ENCODE results near the gene TBC1D4. TPM values are rescaled to one million over a fixed set of nuclear protein-coding genes. Genes with fewer than 3 reads are reported as not detected.

The TBC1D4 gene
- total RNA-seq, 2 donors from 2014 or later, result 14.9 to 20.3 TPM

DNA sequence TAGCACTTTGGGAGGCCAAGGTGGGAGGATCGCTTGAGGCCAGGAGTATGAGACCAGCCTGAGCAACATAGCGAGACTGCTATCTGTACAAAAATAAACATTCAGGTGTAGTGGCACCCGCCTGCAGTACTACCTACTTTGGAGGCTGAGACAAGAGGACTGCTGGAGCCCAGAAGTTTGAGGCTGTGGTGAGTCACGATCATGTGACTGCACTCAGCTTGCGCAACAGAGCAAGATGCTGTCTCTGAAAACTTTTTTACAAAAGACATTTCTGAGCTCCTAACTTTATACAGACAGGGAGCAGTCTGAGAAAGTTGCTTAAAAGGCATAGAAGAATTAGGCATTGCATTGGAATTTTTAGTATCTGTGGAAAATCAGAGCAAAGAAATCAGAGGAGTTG, 10.4 kb upstream of the TBC1D4 start:
- DNase-seq (ENCODE audit: low spot score), result no peak
- intact Hi-C loops (cut with DNase I), result no loop called here

DNA sequence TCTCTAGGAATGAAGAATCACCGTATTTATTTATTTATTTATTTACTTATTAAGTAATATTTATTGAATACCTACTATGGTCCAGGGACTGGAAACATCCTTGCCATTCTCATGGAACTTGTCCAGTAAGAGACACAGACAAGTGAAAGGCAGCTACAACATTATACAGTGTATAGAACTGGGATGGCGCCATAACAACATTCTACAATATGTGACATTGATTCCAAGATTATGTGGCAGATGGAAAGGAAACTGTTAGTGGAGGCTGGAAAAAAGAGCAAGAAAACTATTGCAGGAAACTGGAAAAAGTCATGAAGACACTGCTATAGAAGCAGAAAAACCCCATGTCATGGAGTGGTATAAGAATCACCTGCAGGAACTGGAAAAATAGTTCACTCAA, 9.4 kb upstream of the TBC1D4 start:
- no peak for DNase-seq (ENCODE audit: low spot score)
- intact Hi-C loops (cut with DNase I), result no loop called here

DNA sequence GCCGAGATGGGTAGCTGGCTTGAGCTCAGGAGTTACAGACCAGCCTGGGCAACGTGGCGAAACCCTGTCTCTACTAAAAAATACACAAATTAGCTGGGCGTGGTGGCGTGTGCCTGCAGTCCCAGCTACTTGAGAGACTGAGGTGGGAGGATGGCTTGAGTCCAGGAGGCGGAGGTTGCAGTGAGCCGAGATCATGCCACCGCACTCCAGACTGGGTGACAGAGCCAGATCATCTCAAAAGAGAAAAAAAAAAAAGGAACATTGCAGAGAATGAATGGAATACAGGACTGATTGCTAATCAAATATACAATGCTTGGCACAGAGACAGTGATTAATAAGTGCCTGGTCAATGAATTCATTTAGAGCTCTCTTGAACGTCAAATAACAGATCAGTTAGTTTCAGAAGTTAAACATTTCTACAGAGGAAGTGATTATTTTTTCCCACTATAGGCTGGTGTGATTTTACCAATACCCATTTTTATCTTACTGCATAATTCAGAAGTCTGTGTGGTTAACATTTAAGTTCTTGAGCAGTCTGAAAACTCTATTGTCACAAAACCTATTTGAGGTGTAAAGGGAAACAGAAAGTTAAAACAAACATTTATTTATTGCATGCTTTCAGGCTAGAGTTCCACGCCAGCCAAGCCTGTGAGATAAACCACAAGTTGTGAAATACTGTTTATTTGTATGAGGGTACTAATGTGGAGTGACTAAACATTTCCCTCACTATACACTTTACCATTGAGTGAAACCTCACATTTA, 7.7 kb upstream of the TBC1D4 start:
- intact Hi-C loops (cut with DNase I), result no loop called here
- DNase-seq (ENCODE audit: low spot score), result no peak

DNA sequence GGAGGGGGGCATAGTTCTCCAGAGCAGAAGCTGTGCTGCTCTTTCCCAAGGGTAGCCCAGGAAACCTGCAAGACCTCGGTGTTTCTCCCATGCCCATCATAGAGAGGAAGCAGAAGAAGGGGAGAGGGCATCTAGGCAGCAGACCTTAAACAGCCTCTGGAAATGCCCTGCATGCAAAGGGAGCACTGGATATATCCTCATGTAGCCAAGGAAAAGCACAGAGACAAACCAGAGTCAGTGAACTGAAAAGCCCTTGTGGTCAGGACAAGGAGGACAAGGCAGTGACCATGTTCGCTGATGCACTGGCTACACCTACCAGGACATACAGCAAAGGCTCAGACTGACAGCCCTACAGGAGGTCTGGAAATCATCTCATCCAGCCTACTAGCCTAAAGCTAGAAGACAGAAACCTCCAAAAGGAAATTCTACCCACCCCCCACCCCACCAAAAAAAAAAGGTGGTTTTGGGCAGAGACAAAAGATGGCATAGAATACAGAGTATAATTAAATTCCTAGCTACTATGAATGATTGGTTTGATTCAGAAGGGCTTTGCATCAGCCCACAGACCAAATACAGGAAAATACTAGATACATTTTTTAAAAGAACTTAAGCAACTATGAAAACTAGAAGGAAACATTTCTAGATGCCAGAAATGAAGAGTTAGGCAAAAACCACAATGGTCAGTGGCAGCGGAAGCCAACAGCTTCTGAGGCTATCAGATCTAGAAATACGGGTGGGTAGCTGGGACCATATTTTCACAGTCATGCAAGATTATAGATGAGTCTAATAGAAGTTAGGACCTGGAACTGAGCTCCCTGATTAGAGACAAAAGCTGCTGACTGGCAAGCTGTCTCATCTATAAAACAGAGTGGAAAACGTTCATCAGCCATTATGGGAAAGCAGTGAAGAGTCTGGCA, 4.4 kb upstream of the TBC1D4 start:
- intact Hi-C loops (cut with DNase I), result no loop called here
- DNase-seq (ENCODE audit: low spot score), result no peak

DNA sequence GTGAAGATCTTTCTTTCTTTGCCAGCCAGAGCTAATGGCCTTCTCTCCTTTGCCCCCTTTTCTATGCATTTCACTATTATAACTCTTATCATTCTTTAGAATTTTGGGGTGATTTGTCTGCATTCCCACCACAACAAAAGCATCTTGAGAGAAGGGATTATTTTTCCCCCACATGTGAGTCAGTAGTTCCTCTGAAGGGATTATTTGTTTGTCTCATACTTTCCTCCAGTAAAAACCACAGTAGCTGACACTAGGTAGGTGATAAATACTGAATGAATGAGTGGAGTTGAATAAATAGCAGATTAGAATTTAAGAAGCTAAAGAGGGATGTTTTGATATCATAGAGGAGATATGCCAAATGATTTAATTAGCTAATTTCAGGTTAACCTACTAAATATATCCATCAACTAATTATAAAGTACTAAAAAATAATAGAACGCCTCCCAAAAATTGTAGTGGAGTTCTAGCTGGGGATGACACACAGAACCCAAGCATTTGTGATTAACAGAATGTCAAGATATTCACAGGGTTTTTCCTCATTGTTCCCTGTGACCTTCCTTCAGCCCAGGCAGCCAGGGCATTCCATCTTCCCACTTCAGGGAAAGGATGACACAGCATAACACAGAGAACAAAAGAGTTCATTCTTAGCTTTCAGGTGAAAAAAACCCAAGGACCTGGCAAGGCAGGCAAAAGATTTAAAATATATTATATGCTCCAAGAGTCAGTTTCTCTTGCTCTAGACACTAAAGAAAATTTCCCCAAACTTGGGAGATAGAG, 3.5 kb upstream of the TBC1D4 start:
- intact Hi-C loops (cut with DNase I), result no loop called here
- DNase-seq (ENCODE audit: low spot score), result no peak

DNA sequence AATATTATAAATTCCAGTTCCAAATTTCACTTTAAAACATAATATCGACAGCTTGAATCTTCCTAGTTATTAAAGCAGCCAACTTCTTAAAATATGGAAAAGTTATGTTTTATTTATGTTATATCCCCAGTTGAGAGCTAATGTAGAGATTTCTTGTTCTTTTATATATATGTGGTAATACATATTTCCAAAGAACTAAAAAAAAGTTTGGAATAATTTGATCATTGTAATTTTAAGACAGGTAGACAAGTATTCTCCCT, 781 bp upstream of the TBC1D4 start:
- no peak for DNase-seq (ENCODE audit: low spot score)
- intact Hi-C loops (cut with DNase I), result loop anchor here (2.0 to 5.0 kb wide), 3 partner anchors 65 to 110 kb away; partner anchors contain the start of gene UCHL3 (in 1 of the 2)

DNA sequence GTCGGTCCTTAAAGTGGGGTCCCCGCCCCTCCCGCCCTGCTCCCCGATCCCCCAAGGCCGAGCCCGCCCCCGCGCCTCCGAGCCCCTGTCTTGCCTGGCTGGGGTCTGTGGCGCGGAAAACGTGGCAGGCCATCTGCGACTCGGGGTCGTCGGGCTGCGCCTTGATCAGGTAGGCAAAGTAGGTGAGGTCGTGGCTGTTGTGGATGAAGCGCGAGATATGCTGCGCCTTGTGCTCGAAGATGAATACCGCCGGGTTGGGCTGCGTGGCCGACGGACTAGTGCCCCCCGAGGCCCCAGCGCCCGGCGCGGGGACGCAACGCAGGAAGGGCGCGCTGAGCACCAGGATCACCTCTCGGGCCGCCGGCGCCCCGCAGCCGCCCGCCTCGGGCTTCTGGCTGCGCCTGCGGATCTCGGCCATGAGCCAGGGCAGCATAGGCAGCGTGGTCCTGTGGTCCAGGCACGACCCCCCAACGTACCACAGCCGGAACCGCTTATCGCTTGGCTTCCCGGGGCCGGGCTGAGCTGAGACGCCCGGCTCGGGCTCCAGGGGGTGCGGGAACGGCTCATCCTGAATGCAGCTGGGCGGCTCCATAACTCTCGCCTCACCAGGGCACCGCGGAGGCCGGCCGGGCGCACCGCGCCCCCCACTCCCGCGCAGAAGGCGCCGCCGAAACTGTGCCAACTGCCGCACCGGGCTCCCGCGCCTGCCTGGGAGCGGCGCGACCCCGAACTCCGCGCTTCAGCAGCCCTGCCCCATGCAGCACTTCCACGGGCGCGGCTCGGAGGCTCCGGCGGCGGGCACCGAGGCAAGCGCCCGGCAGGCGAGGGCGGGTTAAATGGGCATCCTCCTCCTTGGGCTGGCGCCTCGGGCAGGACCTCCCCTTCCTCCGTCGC, 546 bp downstream of the TBC1D4 start:
- intact Hi-C loops (cut with DNase I), result loop anchor here (2.0 to 5.0 kb wide), 3 partner anchors 66 to 109 kb away; partner anchors contain the start of gene UCHL3 (in 1 of the 2)
- DNase-seq (ENCODE audit: low spot score), result peak; percentile 87

DNA sequence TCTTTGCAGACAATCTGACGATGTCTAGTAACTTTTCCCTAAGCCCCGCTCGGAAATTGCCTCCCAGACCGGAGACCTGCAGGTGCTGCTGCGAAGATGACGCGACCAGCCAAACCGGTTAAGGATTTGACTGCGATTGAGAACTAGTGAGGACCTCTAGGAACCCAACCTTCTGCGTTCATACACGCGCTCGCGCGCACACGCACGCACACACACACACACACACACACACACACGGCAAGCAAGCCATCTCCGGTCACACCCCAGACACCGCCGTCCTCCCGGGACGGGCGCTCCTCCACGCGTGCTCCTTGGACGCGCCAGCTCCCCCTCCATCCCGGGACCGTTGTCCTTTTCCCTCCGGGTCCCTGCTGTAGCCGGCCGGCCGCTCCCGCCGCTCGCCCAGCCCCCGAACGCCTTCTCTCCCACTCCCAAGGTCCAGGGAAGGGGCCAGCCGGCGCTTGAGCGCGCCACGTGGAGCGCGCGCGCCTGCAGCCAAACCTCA, 1.2 kb downstream of the TBC1D4 start:
- intact Hi-C loops (cut with DNase I), result loop anchor here in 1 of 2 donors (5.0 kb wide), 2 partner anchors 67 to 108 kb away; partner anchors contain the start of gene UCHL3
- peak; percentile 80 for DNase-seq (ENCODE audit: low spot score)

DNA sequence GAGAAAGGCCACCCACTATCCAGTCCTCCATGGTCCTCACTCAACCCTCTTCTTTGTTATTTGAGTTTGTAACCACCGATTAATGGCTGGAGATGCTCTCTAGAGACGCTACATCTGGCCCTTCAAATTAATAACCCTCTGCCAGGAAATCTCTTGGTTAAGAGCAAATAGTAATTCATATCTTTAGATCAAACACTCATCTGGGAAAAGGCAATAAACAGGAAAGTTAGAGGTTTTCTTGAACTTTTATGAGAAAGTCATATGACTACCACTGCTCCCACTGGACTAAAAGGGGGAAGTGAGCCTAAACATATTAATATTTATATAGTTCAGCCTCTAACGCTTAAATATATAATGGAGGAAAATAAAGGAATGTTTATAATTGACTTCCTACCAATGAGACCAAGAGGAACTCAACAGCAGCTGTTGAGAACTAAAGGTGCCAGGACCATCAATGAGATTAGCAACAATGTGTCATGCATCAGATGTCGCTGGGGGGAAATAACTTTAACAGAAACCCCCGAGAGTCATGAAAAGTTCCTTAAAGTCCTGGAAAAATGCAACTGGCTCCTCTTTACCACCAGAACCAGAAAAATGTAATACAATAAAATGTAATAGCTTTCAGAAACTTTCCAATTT, 2.7 kb downstream of the TBC1D4 start:
- intact Hi-C loops (cut with DNase I), result no loop called here
- DNase-seq (ENCODE audit: low spot score), result no peak

DNA sequence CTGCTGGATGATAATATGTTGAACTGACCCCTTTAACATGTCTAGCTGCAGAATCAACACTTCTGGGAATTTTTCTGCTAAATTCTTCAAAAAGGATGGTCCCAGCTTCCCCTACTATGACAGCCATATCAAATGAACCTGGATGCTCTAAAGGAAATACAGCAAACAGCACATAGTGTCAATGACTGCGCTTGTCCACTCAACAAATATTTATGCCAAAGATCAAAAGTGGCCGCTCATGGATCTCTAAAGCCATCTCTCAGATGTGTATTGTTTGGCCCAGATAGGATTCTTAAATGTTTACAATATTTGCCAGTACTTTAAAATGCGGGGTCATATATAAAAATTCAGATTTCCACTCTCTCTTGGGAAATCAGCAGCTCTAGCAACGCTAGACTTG, 3.3 kb downstream of the TBC1D4 start:
- intact Hi-C loops (cut with DNase I), result no loop called here
- no peak for DNase-seq (ENCODE audit: low spot score)

DNA sequence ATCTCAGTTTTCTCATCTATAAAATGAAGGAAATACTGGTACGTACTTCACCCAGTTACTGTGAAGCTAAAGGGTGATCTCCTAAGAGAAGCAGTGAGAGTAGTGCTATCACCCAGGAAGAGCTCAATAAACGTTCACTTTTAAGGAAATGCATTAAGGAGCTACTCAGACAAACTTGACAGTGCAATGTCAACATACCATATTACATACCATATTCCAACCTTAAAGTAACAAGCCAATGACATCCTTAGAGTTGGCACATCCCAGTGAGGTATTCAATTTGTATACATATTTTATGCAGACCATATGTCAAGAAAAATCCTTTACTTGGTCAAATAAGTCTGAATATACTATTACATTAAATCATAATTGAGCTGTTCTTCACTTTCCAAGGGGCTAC, 7.0 kb downstream of the TBC1D4 start:
- DNase-seq (ENCODE audit: low spot score), result no peak
- intact Hi-C loops (cut with DNase I), result no loop called here

DNA sequence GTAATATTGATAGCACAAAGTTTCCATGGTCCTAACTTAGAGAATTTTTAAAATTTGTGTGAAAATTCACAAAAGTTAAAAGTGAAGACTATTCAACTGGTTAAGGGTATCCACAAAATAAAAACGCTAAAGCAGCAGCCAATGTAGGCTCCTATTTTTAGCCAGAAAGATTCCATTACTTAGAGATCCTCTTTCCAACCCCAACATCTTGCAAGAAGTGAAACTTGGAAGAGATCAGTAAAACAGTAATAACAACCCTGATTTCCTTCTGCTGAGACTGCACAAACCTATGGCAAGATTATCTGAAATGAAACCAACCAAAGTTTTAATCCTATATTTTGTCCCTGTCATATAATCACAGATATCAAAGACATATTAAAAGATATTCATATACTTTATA, 8.5 kb downstream of the TBC1D4 start:
- intact Hi-C loops (cut with DNase I), result no loop called here

DNA sequence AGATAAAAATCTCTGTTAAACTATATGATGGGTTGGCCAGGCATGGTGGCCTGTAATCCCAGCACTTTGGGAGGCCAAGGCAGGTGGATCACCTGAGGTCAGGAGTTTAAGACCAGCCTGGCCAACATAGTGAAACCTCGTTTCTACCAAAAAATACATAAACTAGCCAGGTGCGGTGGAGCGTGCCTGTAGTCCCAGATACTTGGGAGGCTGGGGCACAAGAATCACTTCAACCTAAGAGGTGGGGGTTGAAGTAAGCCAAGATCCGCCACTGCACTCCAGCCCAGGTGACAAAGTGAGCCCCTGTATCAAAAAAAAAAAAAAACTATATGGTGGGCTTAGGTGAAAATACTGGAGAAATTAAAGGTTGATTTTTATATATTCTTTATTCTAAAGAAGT, 11.3 kb downstream of the TBC1D4 start:
- intact Hi-C loops (cut with DNase I), result no loop called here
- no peak for DNase-seq (ENCODE audit: low spot score)

More for the DNA sequence above, 8.5 kb downstream of the TBC1D4 start:
- no peak for DNase-seq (ENCODE audit: low spot score)

DNA sequence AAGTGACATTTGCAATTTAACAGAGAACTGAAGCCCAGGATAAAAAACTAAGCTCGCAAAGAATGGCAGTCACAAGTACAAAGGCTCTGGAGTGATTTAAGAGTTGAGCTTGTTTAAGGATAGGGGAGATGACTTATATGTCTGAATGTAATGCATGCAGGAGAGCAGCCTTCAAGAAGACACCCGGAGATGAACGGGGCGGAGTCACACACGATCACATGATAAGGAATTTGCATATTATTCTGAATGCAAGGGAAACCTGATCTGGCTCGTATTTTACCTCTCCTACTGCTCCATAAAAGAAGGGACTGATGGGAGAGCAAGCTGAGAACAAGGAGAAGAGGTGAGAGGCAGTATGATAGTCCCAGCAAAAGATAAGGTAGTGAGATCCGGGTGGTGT, 12.9 kb downstream of the TBC1D4 start:
- no peak for DNase-seq (ENCODE audit: low spot score)
- intact Hi-C loops (cut with DNase I), result no loop called here

DNA sequence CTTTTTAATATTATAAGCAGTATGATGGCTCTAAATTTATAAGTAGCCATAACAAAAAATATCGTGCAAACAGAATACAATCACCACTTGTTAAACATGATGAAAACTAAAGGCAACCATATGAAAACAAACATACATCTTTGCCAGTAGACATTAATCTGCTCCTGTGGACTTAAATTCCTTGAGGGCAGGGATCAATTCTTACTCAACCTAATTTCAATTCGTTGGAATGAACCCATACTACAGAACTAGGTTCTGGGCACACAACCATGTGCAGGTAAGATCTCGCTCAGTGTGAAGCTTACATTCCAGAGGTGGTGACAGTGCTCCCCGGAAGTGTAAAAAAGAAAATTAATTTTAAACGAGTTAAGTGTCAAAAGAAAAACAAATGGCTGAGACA, 13.4 kb downstream of the TBC1D4 start:
- intact Hi-C loops (cut with DNase I), result no loop called here
- DNase-seq (ENCODE audit: low spot score), result no peak

DNA sequence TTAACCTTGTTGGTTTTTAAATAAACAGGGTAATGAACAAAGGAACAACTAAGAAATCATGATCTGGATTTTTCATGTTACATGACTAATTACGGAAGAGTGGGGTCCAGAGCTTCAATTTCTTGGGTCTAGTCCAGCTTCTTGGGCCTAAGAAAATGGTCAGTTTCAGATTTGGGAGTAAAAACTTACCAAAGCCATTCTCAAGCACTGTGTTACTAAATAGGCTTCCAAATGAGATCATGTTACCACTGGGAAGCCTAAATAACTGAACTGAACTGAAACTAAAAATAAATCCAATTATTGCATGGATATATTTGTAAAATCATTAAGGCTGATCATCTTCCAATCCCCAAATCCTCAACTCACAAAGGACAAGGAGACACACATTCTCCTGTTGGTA, 13.9 kb downstream of the TBC1D4 start:
- intact Hi-C loops (cut with DNase I), result no loop called here
- DNase-seq (ENCODE audit: low spot score), result no peak

DNA sequence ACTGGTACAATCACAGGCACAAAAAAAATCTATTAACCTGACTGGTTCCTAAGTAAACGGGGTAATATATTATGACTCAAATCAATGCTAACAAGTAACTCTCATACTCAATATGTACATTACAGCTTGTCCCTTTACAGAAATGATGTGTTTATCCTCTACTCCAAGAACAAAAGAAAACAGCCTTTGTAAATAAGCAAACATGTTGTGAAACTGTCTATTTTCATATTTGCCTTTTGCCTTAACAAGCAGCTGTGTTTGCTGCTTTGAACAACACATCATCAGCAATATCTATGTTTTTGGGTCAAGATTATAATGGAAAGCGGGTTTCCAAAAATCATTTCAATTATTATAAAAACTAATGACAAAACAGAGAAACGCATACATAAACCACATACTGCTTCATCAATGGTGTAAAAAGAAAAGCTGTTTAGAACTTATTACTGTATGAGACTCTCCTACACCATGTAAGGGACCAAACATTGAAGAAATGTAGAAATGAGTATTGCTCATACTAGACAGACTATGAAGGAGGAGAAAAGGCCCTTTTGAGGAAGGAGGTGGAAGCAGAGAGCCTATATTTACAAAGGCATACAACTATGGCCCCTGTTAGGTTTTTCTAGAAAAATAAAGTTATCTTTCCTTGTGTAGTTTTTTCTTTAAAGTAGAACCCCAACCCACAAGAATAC, 14.8 kb downstream of the TBC1D4 start:
- intact Hi-C loops (cut with DNase I), result no loop called here
- no peak for DNase-seq (ENCODE audit: low spot score)

DNA sequence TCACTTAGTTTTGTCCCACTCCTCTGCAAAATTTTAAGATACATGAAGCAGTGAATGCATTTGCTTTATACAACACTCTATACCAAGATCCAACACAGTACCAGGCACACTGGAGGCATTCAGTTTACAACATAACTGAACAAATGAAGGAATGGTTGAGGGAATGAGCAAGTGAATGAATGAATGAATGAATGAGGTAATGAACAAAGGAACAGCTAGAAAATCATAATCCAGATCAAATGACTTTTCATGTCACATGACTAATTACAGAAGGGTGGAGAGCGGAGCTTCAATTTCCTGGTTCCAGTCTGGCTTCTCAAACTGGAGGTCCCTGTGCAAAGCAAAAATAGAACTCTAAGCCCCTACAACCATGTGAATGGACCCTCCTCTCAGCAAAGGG, 16.7 kb downstream of the TBC1D4 start:
- intact Hi-C loops (cut with DNase I), result loop anchor here in 1 of 2 donors (1.0 kb wide), 1 partner anchor 16 kb away; no protein-coding TSS in a partner anchor
- DNase-seq (ENCODE audit: low spot score), result no peak
